ENCODE data around the gene CRACDL. TPM values are rescaled to one million over a fixed set of nuclear protein-coding genes. Genes with fewer than 3 reads are reported as not detected.

Gene CRACDL
- total RNA-seq, 1 experiment from 2014 or later = 0.22 TPM

DNA sequence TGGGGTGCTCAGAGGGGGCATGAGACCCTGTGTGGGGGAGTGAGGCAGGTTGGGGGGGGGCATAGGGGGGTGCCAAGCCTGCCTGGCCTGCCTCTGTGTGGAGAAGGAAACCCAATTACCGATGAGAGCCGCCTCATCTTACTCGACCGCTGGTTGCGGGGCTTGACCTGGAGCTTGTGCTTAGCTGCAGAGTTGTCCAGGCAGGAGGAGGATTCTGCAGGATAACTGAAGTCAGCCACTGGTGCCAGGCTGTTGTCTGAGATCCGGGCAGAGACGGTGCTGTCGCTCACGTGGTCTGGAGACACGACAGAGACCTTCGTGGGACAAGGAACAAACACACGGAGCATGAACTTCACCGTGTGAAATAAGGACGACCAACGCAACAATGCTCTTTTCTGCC is 109.2 kb downstream of the CRACDL start:
- DNase-seq (ENCODE audit: extremely low read depth, low read depth) = no peak

- no peak for DNase-seq (ENCODE audit: extremely low read depth, low read depth)
Observed at GRCh38 chr2:98825858-98826257, 110.2 kb downstream of the CRACDL start.

DNA sequence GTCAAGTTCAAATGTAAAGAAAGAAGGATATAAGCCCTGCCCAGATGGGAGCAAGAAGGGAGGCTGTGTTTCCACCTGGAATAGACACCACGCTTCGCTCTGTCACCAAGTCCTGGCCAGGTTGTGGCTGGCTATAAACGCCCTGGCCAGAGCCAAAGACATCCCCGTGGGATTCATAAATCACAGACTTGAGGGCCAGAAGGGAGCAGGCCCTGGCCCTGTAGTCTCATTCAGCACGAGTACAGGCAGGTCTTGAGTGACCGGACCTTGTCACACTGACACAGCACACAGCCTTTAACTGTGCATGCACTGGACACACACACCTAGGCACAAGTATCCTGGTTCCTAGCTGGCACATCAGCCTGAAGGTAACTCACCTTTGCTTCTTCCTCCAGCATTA is 110.6 kb downstream of the CRACDL start:
- DNase-seq (ENCODE audit: extremely low read depth, low read depth) = no peak

DNA sequence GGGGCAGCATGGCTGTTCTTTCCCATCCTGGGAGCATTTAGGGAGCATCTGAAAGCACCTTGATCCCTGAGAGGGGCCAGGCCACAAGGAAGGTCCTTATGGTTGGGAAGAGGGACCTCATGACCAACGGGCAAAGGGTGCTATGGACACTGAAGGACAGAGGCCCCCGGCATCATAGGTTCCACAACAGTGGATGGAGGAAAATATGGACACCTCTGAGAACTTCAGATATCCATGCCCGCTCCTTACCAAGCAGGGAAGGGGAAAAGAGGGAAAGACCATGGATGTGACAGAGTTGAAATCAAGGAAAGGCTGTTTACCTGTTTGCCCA is 111.0 kb downstream of the CRACDL start:
- no peak for DNase-seq (ENCODE audit: extremely low read depth, low read depth)

GRCh38 chr2:98824256-98825019 is 111.6 kb downstream of the CRACDL start:
- DNase-seq (ENCODE audit: extremely low read depth, low read depth) = no peak

- no peak for DNase-seq (ENCODE audit: extremely low read depth, low read depth)
Observed at GRCh38 chr2:98823196-98824170, 112.5 kb downstream of the CRACDL start.

DNA sequence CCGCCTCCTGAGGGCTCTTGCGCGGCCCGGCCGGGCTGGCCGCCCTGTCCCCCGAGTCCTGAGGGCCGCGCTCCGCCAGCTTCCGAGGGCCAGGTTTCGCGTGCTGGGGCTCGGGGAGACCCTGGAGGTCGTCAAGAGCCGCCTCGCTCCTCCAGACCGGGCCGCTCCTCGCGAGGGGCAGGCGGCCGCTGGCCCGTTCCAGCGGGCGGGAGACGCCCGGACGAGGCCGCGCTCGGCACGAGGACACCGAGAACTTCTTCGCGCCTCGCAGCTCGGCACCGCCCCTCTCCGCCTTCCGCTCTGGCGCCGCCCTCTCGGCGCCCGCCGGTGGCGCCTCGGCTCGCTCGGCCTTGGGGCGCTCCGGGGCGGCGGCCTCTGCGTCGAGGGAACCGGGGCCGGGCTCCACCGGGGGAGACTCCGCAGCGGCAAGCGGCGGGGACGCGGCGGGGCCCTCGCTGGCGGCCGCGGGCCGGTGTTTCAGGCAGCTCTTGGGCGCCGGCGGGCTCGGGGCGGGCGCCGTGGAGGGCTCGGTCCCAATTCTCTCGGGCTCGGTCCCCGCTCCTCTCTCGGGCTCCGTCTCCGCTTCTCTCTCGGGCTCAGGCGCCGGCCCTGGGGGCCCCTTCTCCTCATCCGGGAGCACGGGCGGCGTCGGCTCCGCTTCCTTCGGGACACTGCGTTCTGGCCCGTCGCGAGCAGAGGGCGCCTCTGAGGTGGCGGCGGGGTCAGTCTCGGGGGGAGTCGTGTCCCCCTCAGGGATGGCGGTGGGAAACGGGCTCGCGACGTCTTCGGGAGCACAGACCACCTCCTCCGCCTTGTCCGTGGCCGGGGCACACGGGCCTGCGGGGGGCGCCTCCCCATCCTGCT is 113.5 kb downstream of the CRACDL start:
- DNase-seq (ENCODE audit: extremely low read depth, low read depth) = no peak

GRCh38 chr2:98821629-98822135 is 114.3 kb downstream of the CRACDL start:
- no peak for DNase-seq (ENCODE audit: extremely low read depth, low read depth)

DNA sequence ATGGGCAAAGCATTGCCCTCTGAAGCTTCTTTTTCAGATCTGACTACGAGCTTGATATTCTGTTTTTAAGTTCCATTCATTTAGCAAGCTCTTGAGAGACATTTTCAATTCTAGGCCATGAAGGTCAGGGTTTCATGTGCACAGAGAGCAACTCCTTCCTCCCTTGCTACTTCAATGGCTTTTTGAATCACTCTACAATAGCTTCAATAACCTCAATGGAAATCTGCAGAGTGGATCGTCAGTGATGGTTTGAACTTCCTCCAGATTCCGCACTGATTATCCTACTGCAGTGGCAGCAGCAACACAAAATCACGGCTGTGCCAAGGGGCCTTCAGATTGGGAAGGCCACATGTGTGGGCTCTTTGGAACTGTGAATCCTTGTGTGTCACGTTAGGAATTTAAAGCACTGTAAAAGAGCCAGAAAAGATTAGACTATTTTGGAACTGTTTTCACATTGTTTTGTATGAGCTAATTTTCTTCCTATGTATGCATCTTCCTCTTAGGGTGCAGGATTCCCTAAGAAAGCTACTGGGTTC is 116.7 kb downstream of the CRACDL start:
- no peak for DNase-seq (ENCODE audit: extremely low read depth, low read depth)

DNA sequence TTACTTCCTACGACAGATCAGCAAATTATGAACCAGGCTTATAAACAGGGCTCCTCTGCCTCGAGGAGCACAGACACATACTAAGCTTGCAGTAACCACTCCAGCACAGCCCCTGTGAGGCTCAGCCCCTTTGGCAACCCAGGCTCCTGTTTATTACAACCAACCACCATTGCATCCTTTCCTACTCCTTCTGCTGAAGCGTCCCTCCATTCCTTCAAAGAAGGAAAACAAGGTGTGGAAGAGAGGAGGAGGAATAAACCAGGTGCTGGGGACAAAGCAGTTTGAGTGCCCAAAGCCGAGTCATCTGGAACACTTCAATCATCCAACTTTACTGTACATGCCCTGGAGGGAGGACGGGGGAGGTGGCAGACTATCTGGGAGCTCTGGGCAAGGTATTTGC is 117.9 kb downstream of the CRACDL start:
- DNase-seq (ENCODE audit: extremely low read depth, low read depth) = no peak

GRCh38 chr2:98816281-98816680 is 119.7 kb downstream of the CRACDL start:
- DNase-seq (ENCODE audit: extremely low read depth, low read depth) = no peak

DNA sequence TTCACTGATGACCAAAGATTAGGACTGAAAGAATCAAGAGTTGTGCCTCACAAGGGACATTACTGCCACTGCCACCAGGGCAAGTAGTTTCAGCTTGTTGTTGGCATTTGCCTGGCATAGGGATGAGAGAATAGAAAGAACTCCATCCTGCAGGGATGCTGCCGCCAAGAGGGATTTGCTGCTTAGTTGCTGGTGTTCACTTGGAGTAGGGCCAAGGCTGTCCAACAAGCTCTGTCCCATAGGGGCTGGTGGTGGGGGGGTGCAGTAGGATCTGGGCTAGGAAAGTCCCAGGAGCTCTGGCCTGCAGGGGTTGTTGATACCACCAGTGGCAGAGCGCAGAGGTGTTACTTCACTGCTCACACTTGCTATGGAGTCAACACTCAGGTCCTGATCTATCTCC is 120.2 kb downstream of the CRACDL start:
- DNase-seq (ENCODE audit: extremely low read depth, low read depth) = no peak

- no peak for DNase-seq (ENCODE audit: extremely low read depth, low read depth)
Observed at GRCh38 chr2:98811766-98812165, 124.3 kb downstream of the CRACDL start.

- DNase-seq (ENCODE audit: extremely low read depth, low read depth) = no peak
Observed at GRCh38 chr2:98810588-98810928, 125.5 kb downstream of the CRACDL start.

GRCh38 chr2:98809878-98810587 is 126.0 kb downstream of the CRACDL start:
- no peak for DNase-seq (ENCODE audit: extremely low read depth, low read depth)

GRCh38 chr2:98809116-98809515 is 126.9 kb downstream of the CRACDL start:
- DNase-seq (ENCODE audit: extremely low read depth, low read depth) = no peak

GRCh38 chr2:98808546-98808945 is 127.5 kb downstream of the CRACDL start:
- DNase-seq (ENCODE audit: extremely low read depth, low read depth) = no peak

DNA sequence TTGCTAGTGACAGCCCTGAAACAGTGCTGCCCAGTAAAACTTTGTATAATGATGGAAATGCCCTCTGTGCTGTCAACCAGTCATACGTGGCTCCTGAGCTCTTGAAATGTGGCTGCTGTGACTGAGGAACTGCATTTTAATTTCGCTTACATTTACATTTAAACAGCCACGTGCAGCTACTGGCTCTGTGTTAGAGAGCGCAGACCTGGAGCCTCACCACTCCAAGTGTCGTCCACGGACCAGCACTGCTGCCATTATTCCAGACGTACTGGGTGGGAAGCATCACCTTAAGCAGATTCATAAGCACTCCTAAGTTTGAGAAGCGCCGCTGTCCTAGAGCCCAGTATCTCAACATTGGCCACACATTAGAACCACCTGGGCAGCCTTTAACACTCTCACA is 128.1 kb downstream of the CRACDL start:
- no peak for DNase-seq (ENCODE audit: extremely low read depth, low read depth)

- DNase-seq (ENCODE audit: extremely low read depth, low read depth) = no peak
Observed at GRCh38 chr2:98807221-98807620, 128.8 kb downstream of the CRACDL start.

GRCh38 chr2:98806236-98806697 is 129.8 kb downstream of the CRACDL start:
- no peak for DNase-seq (ENCODE audit: extremely low read depth, low read depth)

All from NCI-H460 (cell line).